Mucosa of stomach (tissue), 1 donor: ENCODE measurements around the gene FAM98C.
"Not testable (repeated sequence)": the region's sequence is repeated elsewhere in the genome, so short reads cannot be mapped to it uniquely, and the experiment has no call there.

Experiments used
- H3K27me3 ChIP-seq: one replicate; pipeline ENCODE4 v1.7.0; 2013; ENCODE audit warnings: mild to moderate bottlenecking, low read length; ENCODE audit not compliant: control insufficient read depth, insufficient read depth
- H3K36me3 ChIP-seq: one replicate; pipeline ENCODE4 v1.7.0; 2013; ENCODE audit warnings: low read length; ENCODE audit not compliant: control insufficient read depth, insufficient read depth
- H3K4me1 ChIP-seq: one replicate; pipeline ENCODE4 v1.7.0; 2013; ENCODE audit warnings: mild to moderate bottlenecking, low read length; ENCODE audit not compliant: control insufficient read depth, insufficient read depth
- H3K4me3 ChIP-seq: one replicate; pipeline ENCODE4 v1.7.0; 2013; ENCODE audit warnings: low read length
- H3K9ac ChIP-seq: one replicate; pipeline ENCODE4 v1.7.0; 2013; ENCODE audit warnings: mild to moderate bottlenecking, low read length, moderate library complexity
- H3K9me3 ChIP-seq: one replicate; pipeline ENCODE4 v1.7.0; 2013; ENCODE audit warnings: mild to moderate bottlenecking, low read length, moderate library complexity; ENCODE audit not compliant: control insufficient read depth
- donor health status: Pancreatic carcinoma.

Gene FAM98C

DNA sequence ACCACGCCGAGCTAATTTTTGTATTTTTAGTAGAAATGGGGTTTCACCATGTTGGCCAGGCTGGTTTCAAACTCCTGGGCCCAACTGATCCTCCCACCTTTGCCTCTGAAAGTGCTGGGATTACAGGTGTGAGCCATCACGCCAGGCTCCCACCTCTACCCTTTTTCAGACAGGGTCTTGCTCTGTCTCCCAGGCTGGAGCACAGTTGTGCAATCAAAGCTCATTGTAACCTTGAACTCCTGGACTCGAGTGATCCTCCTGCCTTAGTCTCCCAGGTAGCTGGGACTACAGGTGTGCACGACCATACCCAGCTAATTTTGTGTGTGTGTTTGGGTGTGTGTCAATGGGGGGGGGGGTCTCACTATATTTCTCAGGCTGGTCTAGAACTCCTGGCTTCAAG, 21.4 kb downstream of the FAM98C start:
- Histone ChIP-seq H3K9me3 (no peaks in the 10 kb centered on the region), H3K4me3 (no peak overlapping the region), H3K27me3 (peaks cover 10% of the 10 kb centered on the region)

DNA sequence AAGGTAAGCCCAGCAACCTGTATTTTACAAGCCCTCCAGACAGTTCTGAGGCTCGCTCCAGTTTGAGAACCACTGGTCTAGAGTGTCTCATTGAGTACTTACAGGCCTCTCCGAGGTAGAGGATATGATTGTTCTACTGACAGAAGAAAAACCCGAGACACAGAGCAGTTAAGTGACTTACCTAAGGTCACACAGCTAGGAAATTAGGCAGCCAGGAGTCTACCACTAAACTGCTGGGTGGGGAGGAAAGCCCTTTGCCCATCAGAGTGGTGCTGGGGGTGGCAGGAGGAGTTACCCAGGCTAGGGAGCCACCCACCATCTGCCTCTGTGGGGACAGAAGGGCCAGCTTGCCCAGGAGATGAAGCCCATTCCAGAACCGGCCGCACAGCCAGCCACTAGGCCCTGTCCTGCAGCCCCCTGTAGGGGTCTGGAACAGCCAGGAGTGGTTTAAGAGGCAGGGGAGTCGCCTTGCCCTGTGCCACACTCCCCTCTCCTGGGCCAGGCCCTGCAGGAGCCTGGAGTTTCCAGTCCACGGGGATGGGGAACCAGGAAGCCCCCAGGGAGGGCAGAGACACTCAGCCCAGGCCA, 22.4 kb downstream of the FAM98C start:
- Histone ChIP-seq H3K9ac (no peak overlapping the region), H3K36me3 (no peaks in the 10 kb centered on the region), H3K4me1 (no peaks in the 10 kb centered on the region), H3K27me3 (peaks cover 4% of the 10 kb centered on the region), H3K4me3 (no peak overlapping the region), H3K9me3 (no peaks in the 10 kb centered on the region)

More for the DNA sequence above, 21.4 kb downstream of the FAM98C start:
- no peaks in the 10 kb centered on the region for H3K36me3 ChIP-seq
- H3K4me1 ChIP-seq = no peaks in the 10 kb centered on the region
- H3K9ac ChIP-seq = no peak overlapping the region

DNA sequence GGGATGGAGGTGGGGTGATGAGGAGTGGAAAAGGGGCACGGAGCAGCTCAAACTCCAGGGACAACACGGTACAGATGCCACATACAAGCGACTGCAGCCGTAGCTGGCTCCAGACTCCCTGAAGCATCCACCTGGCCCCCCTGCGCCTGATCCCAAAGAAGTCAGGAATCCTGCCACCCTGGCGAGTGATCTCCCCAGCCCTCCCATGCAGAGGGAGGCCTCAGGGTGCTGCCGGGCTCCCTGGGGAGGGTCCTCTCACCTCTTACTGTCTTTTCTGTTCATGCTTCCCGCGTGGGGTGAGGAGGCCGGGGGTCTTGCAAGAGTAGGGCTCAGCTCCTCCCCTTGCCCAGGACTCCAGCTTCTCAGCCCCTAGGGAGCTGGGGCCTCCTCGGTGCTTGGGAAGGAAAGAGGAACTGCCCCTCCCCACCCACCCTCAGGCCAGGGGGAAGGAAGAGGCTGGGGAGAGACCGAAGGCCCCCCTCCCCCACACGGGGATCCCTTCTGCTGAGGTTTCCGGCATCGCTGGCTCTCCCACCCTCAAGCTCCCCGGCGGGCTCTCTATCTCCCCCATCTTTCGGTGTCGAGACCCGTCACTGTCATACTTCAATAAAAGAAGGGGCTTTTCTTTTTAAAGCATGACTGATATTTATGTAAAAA, 23.0 kb downstream of the FAM98C start, which contains the start of gene RASGRP4:
RASGRP4 (minus strand) TSS at position 410 of the 657 bp plus-strand sequence; CDS start at position 282, 128 bp downstream.
- Histone ChIP-seq H3K4me3 (no peak within 1 kb of the TSS), H3K36me3 (no peaks in the 10 kb centered on the region), H3K4me1 (no peaks in the 10 kb centered on the region), H3K9ac (no peak within 1 kb of the TSS), H3K9me3 (no peaks in the 10 kb centered on the region), H3K27me3 (no peaks in the 10 kb centered on the region)

DNA sequence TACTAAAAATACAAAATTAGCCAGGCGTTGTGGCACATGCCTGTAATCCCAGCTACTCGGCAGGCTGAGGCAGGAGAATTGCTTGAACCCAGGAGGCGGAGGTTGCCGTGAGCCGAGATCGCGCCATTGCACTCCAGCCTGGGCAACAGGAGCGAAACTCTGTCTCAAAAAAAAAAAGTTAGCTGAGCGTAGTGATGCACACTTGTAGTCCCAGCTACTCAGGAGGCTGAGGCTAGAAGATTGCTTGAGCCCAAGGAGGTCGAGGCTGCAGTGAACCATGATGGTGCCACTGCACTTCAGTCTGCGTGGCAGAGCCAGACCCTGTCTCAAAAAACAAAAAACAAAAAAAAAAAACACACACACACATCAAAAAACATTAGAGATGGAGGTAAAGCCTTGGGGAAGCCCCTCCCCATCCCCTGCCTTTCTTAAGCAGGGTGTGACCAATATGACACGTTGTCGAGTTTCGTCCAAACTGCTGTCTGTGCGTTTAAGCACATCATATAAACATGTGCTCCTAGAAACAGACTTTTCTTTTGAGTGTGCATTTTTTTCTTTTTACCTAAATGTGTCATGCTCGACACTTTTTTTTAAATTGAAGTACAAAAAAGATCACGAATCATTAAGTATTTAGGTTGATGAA, 24.3 kb downstream of the FAM98C start:
- not testable (repeated sequence) for H3K9me3 ChIP-seq, H3K36me3 ChIP-seq, H3K27me3 ChIP-seq, H3K9ac ChIP-seq, H3K4me1 ChIP-seq, H3K4me3 ChIP-seq

DNA sequence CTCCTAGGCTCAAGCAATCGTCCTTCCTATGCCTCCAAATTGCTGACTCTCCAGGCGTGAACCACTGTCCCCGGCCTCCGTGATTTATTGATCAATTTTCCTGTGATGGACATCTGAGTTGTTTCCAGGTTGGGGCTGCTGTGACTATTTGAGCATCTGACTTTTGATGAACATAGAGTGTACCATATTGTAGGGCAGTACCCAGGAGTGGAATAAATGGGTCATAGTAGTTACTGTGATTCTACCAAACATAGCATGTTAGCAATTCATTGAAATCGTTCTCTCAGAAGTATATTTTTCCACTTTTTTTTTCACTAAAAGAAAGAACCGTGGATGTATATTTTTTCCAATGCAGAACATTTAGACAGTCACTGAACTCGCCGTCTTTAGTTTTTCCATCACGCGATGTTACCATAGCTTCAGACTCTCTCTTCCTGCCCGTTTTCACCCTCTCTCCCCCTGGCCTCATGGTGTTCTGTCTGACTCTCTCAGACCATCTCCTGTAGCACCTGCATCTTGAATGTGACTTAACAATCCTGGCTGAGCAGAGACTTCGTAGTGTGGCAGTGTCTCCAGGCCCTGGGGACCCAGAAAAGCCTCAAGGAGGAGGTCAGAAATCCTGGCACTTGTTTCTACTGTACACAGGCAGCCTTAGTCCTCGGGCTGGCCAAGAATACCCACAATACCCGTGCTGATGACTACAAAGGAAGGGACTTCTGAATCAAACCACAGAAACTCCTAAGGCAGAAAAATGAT, 26.3 kb downstream of the FAM98C start:
- Histone ChIP-seq H3K9ac (no peak overlapping the region), H3K4me1 (no peaks in the 10 kb centered on the region), H3K36me3 (no peaks in the 10 kb centered on the region), H3K27me3 (peaks cover 6% of the 10 kb centered on the region), H3K4me3 (no peak overlapping the region), H3K9me3 (no peaks in the 10 kb centered on the region)

DNA sequence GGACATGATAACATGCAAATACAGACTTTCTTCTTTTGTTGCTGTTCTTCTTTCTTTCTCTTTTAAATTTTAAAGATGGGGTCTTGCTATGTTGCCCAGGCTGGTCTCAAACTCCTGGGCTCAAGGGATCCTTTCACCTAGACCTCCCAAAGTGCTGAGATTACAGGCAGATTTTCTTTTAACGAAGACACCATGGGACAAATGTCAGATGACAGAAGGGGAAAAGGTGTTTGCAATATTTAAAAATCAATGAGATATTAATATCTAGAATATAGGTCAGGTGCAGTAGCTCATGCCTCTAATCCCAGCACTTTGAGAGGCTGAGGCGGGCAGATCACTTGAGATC, 26.9 kb downstream of the FAM98C start:
- Histone ChIP-seq H3K9ac (no peak overlapping the region), H3K4me1 (no peaks in the 10 kb centered on the region), H3K4me3 (no peak overlapping the region), H3K27me3 (peaks cover 11% of the 10 kb centered on the region), H3K36me3 (no peaks in the 10 kb centered on the region), H3K9me3 (no peaks in the 10 kb centered on the region)

DNA sequence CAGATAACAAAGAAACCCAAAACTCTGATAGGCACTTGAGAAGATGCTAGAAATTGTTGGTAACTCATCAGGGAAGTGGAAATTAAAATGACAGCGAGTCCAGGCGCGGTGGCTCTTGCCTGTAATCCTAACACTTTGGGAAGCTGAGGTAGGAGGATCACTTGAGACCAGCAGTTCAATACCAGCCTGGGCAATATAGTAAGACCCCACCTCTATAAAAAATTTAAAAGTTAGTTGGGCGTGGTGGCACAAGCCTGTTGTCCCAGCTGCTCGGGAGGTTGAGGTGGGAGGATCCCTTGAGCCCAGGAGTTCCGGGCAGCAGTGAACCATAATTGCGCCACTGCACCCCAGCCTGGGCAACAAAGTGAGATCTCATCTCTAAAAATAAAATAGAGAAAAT, 28.0 kb downstream of the FAM98C start:
- no peaks in the 10 kb centered on the region for H3K36me3 ChIP-seq
- peaks cover 15% of the 10 kb centered on the region for H3K27me3 ChIP-seq

DNA sequence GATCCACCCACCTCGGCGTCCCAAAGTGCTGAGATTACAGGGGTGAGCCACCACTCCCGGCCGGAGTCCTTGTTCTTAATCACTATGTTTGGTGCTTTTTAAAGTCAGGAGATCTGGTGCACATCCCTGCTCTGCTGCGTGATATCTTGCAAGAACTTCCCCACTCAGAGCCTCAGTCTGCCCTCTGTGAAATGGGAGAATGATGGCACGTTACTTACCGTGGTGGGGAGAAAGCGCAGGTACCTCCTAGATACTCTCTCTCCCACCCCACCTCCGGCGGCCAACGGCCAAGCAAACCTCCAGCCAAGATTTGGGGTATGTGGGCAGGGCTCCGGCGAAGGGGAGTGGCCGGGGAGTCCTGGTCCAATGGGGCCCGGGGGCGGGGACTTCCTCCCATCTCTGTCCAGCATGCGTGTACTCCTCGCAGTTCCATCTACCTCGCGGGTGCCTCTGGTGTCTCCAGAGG, 30.4 kb downstream of the FAM98C start, which contains the start of gene RYR1:
RYR1 (plus strand) TSS at position 424 of the 466 bp plus-strand sequence. CDS start 139 bp downstream, outside the sequence.
- H3K27me3 ChIP-seq = peaks cover 15% of the 10 kb centered on the region
- no peaks in the 10 kb centered on the region for H3K36me3 ChIP-seq
- H3K9ac ChIP-seq = no peak within 1 kb of the TSS
- H3K4me3 ChIP-seq = no peak within 1 kb of the TSS
- no peaks in the 10 kb centered on the region for H3K4me1 ChIP-seq
- H3K9me3 ChIP-seq = no peaks in the 10 kb centered on the region

More for the DNA sequence above, 28.0 kb downstream of the FAM98C start:
- Histone ChIP-seq H3K9me3 (no peaks in the 10 kb centered on the region), H3K9ac (no peak overlapping the region), H3K4me1 (no peaks in the 10 kb centered on the region), H3K4me3 (no peak overlapping the region)

DNA sequence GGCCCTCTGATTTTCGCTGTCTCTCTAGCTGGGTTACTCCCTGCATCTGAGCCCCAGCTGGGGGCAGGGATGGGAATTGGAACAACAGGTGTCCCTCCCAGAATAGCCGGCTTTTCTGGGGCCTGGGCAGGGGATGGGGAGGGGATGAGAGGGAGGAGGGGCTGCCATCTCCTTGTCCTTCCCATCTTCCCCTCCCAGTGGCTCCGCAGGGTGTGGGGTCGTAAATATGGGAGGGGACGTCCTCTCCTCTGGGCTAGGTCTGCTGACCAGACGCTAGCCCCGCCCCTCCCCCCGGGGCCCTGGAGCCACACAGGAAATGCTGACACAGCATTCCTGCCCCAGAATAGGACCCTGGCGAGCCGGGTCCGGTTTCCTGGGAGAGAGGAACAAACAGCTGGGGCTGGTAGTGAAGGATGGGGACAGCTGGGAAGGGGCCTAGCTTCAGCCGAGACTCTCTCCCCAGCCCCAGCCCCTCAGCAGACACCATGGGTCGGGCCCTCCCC, 31.7 kb downstream of the FAM98C start:
- Histone ChIP-seq H3K36me3 (no peaks in the 10 kb centered on the region), H3K4me3 (no peak overlapping the region), H3K27me3 (peaks cover 15% of the 10 kb centered on the region), H3K4me1 (no peaks in the 10 kb centered on the region), H3K9ac (no peak overlapping the region), H3K9me3 (no peaks in the 10 kb centered on the region)

DNA sequence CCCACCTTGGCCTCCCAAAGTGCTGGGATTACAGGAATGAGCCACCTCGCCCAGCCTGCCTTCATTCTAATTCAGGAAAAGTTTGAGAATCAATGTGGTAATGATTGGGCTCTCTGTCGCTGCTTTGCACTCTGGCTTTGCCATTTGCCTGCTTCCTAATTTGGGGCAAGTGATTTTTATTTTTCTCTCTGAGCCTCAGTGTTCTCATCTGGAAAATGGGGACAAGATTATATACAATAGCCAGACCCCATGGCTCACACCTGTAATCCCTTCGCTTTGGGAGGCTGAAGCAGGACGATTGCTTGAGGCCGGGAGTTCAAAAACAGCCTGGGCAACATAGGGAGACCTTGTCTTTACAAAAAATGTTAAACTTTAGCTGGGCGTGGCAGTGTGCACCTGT, 34.4 kb downstream of the FAM98C start:
- no peak overlapping the region for H3K9ac ChIP-seq
- no peaks in the 10 kb centered on the region for H3K9me3 ChIP-seq
- H3K27me3 ChIP-seq = peaks cover 15% of the 10 kb centered on the region
- no peaks in the 10 kb centered on the region for H3K4me1 ChIP-seq
- H3K36me3 ChIP-seq = no peaks in the 10 kb centered on the region
- H3K4me3 ChIP-seq = no peak overlapping the region

DNA sequence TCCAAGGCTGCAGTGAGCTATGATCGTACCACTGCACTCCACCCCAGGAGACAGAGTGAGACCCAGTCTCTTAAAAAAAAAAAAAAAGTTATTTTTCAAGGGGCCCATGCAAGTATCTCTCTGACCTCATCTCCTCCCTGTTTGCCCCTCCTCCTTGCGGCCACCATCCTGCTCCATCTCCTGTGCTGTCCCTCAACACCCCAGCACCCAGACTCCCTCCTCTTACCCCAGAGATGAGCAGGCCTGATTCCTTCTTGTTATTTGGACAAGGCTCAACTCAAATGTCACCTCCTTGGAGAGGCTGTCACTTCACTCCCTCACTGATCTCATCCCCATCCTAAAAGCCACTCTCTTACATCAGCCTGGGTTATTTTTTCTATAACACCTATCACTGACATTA, 35.0 kb downstream of the FAM98C start:
- H3K27me3 ChIP-seq = peaks cover 15% of the 10 kb centered on the region
- no peaks in the 10 kb centered on the region for H3K36me3 ChIP-seq
- no peak overlapping the region for H3K9ac ChIP-seq
- H3K9me3 ChIP-seq = no peaks in the 10 kb centered on the region
- no peak overlapping the region for H3K4me3 ChIP-seq
- H3K4me1 ChIP-seq = no peaks in the 10 kb centered on the region
